Measurements from ENCODE around the gene VDR.

DNA sequence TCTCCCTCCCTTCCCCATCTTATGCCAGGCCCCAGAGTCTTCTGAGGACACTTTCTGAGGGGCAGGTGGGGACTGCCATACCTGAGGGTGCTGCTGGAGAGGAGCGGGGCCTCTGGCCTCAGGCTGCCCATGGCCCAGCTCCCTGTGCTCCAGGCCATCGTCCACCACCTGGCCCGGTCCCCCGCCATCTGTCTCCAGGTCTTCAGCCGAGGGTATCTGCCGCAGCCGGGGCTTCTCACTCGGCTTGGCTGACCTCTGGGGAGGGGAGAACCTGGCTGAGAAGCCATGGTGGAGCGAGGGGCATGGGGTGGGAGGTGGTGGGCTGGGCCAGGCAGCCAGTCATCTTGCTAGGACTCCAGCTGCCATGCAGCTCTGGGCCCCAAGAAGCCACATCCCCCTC is 110.1 kb downstream of the VDR start:
- TF ChIP-seq POLR2A (IDR thresholded peaks at IDR 0.05) (no peak), POLR2AphosphoS5 (IDR thresholded peaks at IDR 0.05) (no peak)
- TF ChIP-seq, protein P1, sequence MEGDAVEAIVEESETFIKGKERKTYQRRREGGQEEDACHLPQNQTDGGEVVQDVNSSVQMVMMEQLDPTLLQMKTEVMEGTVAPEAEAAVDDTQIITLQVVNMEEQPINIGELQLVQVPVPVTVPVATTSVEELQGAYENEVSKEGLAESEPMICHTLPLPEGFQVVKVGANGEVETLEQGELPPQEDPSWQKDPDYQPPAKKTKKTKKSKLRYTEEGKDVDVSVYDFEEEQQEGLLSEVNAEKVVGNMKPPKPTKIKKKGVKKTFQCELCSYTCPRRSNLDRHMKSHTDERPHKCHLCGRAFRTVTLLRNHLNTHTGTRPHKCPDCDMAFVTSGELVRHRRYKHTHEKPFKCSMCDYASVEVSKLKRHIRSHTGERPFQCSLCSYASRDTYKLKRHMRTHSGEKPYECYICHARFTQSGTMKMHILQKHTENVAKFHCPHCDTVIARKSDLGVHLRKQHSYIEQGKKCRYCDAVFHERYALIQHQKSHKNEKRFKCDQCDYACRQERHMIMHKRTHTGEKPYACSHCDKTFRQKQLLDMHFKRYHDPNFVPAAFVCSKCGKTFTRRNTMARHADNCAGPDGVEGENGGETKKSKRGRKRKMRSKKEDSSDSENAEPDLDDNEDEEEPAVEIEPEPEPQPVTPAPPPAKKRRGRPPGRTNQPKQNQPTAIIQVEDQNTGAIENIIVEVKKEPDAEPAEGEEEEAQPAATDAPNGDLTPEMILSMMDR (IDR thresholded peaks at IDR 0.05): no peak
